SU-DHL-6 (cell line): ENCODE data around the gene VAT1L.

Experiments used
- H2AFZ ChIP-seq: fragments of 200-600 bp; sonication (generic); 2 replicates; pipeline ENCODE4 v1.6.1; 2014; ENCODE audit warnings: low read depth, mild to moderate bottlenecking, moderate library complexity, mixed read lengths, antibody characterized with exemption, low read length; ENCODE audit not compliant: severe bottlenecking
- H3F3A ChIP-seq: fragments of 200-600 bp; shearing (Covaris generic); 2 replicates; pipeline ENCODE4 v1.6.0; 2016; ENCODE audit warnings: antibody characterized with exemption, mild to moderate bottlenecking; ENCODE audit not compliant: insufficient read depth
- H3K27ac ChIP-seq: fragments of 200-600 bp; sonication (generic); 2 replicates; pipeline ENCODE4 v1.5.1; 2016; ENCODE audit warnings: low read depth, mild to moderate bottlenecking, low read length, moderate library complexity, mixed read lengths
- H3K27me3 ChIP-seq: fragments of 200-600 bp; sonication (generic), shearing (Covaris generic); 2 replicates; pipeline ENCODE4 v1.6.0; 2014; ENCODE audit warnings: mild to moderate bottlenecking, low read length
- H3K36me3 ChIP-seq: fragments of 200-600 bp; sonication (generic); 2 replicates; pipeline ENCODE4 v1.6.1; 2014; ENCODE audit warnings: mild to moderate bottlenecking, low read length, mixed read lengths
- H3K4me2 ChIP-seq: fragments of 300-600, 200-600 bp; shearing (Covaris generic), sonication (generic); 2 replicates; pipeline ENCODE4 v1.6.0; 2014; ENCODE audit warnings: low read length, low read depth, mild to moderate bottlenecking; ENCODE audit not compliant: poor library complexity, severe bottlenecking
- H3K4me3 ChIP-seq: fragments of 200-600 bp; sonication (generic); 2 replicates; pipeline ENCODE4 v1.5.1; 2014; ENCODE audit warnings: antibody characterized with exemption, low read length, mild to moderate bottlenecking, mixed read lengths; ENCODE audit not compliant: insufficient read depth, poor library complexity, severe bottlenecking
- H3K79me2 ChIP-seq: fragments of 200-600 bp; sonication (generic); 2 replicates; pipeline ENCODE4 v1.6.1; 2014; ENCODE audit warnings: mild to moderate bottlenecking, low read length, moderate library complexity; ENCODE audit not compliant: insufficient read depth
- H3K9ac ChIP-seq: fragments of 200-600 bp; sonication (generic); 2 replicates; pipeline ENCODE4 v1.7.0; 2014; ENCODE audit warnings: mild to moderate bottlenecking, low read length
- H3K9me2 ChIP-seq: fragments of 200-600 bp; sonication (generic); replicated peaks from 2 replicates; pipeline ENCODE4 v1.6.1; 2014; ENCODE audit warnings: low read length; ENCODE audit not compliant: insufficient read depth
- H3K9me3 ChIP-seq: fragments of 200-600 bp; sonication (generic); 2 replicates; pipeline ENCODE4 v1.6.1; 2014; ENCODE audit warnings: low read length, mixed read lengths; ENCODE audit not compliant: insufficient read depth
- H4K20me1 ChIP-seq: fragments of 200-600 bp; sonication (generic); 2 replicates; pipeline ENCODE4 v1.6.1; 2014; ENCODE audit warnings: low read depth, mild to moderate bottlenecking, antibody characterized with exemption, low read length, moderate library complexity, mixed read lengths
- CTCF ChIP-seq: fragments of 200-600 bp; sonication (generic); IDR thresholded peaks from one replicate; pipeline ENCODE4 v1.5.1; 2017; ENCODE audit warnings: antibody characterized with exemption, mild to moderate bottlenecking, low read length, moderate library complexity; ENCODE audit not compliant: insufficient read depth, poor library complexity, severe bottlenecking
- EZH2phosphoT487 ChIP-seq: fragments of 200-600 bp; sonication (generic), shearing (Covaris generic); conservative IDR thresholded peaks from 2 replicates; pipeline ENCODE4 v1.6.1; 2018; ENCODE audit warnings: mild to moderate bottlenecking, antibody characterized with exemption, low read length, moderate library complexity, mixed read lengths

VAT1L gene

GRCh38 chr16:77874347-77874746, 86.0 kb downstream of the VAT1L start:
- no peak overlapping the region for H3K27ac ChIP-seq
- no peak overlapping the region for H3K9ac ChIP-seq
- H4K20me1 ChIP-seq: no peaks in the 10 kb centered on the region
- no peaks in the 10 kb centered on the region for H3K79me2 ChIP-seq
- no peaks in the 10 kb centered on the region for H3K27me3 ChIP-seq
- no peak overlapping the region for H3K4me3 ChIP-seq
- no peaks in the 10 kb centered on the region for H3K9me2 ChIP-seq
- TF ChIP-seq CTCF: no peak
- no peak overlapping the region for H2AFZ ChIP-seq
- no peaks in the 10 kb centered on the region for H3K9me3 ChIP-seq
- no peak overlapping the region for H3K4me2 ChIP-seq
- no peaks in the 10 kb centered on the region for H3F3A ChIP-seq
- no peaks in the 10 kb centered on the region for H3K36me3 ChIP-seq

GRCh38 chr16:77876776-77877175, 88.4 kb downstream of the VAT1L start:
- H3K9ac ChIP-seq: no peak overlapping the region
- H3K27me3 ChIP-seq: no peaks in the 10 kb centered on the region
- no peaks in the 10 kb centered on the region for H3K9me2 ChIP-seq
- no peaks in the 10 kb centered on the region for H3K9me3 ChIP-seq
- H3K27ac ChIP-seq: no peak overlapping the region
- no peaks in the 10 kb centered on the region for H3K79me2 ChIP-seq
- H3K4me2 ChIP-seq: no peak overlapping the region
- no peaks in the 10 kb centered on the region for H3F3A ChIP-seq
- H2AFZ ChIP-seq: no peak overlapping the region
- no peaks in the 10 kb centered on the region for H3K36me3 ChIP-seq
- no peaks in the 10 kb centered on the region for H4K20me1 ChIP-seq
- H3K4me3 ChIP-seq: no peak overlapping the region
- no peak for TF ChIP-seq EZH2phosphoT487
- TF ChIP-seq CTCF: no peak

GRCh38 chr16:77877712-77878347, 89.5 kb downstream of the VAT1L start:
- H3K79me2 ChIP-seq: no peaks in the 10 kb centered on the region
- H3K9me2 ChIP-seq: no peaks in the 10 kb centered on the region
- no peaks in the 10 kb centered on the region for H3F3A ChIP-seq
- H3K36me3 ChIP-seq: no peaks in the 10 kb centered on the region
- no peak overlapping the region for H3K4me2 ChIP-seq
- TF ChIP-seq EZH2phosphoT487 (no peak), CTCF (no peak)
- H3K27me3 ChIP-seq: no peaks in the 10 kb centered on the region
- H3K9ac ChIP-seq: no peak overlapping the region
- no peak overlapping the region for H3K4me3 ChIP-seq
- H2AFZ ChIP-seq: no peak overlapping the region
- no peak overlapping the region for H3K27ac ChIP-seq
- H4K20me1 ChIP-seq: no peaks in the 10 kb centered on the region
- H3K9me3 ChIP-seq: no peaks in the 10 kb centered on the region
